Measurements from ENCODE around the gene GH1. TPM values are rescaled to one million over a fixed set of nuclear protein-coding genes. Genes with fewer than 3 reads are reported as not detected.

The GH1 gene
- total RNA-seq, 1 donor from 2014 or later, result not detected

- Histone ChIP-seq H3K9me3 (no peaks in the 10 kb centered on the region), H3K27ac (no peak overlapping the region), H3K36me3 (no peaks in the 10 kb centered on the region), H3K4me1 (peaks cover 12% of the 10 kb centered on the region), H3K4me3 (no peak overlapping the region), H3K27me3 (ENCODE audit: low read depth) (no peaks in the 10 kb centered on the region)
- DNase-seq (no peak), ATAC-seq (no peak)
- intact Hi-C loops (cut with DNase I), result no loop called here
- TF ChIP-seq CTCF (IDR thresholded peaks at IDR 0.05), result no peak
These were observed 23.8 kb upstream of the GH1 start for GRCh38 chr17:63942309-63942985.

GRCh38 chr17:63941751-63942150 lies 23.1 kb upstream of the GH1 start:
- DNase-seq, result no peak
- TF ChIP-seq CTCF (IDR thresholded peaks at IDR 0.05), result no peak
- no peak for ATAC-seq
- Histone ChIP-seq H3K27me3 (ENCODE audit: low read depth) (no peaks in the 10 kb centered on the region), H3K9me3 (no peaks in the 10 kb centered on the region), H3K4me1 (peaks cover 9% of the 10 kb centered on the region), H3K36me3 (no peaks in the 10 kb centered on the region), H3K27ac (no peak overlapping the region), H3K4me3 (no peak overlapping the region)
- intact Hi-C loops (cut with DNase I), result no loop called here

GRCh38 chr17:63941162-63941561 lies 22.5 kb upstream of the GH1 start:
- Histone ChIP-seq H3K36me3 (no peaks in the 10 kb centered on the region), H3K27me3 (ENCODE audit: low read depth) (no peaks in the 10 kb centered on the region), H3K4me3 (no peak overlapping the region), H3K27ac (no peak overlapping the region), H3K4me1 (peaks cover 3% of the 10 kb centered on the region), H3K9me3 (no peaks in the 10 kb centered on the region)
- ATAC-seq (no peak), DNase-seq (no peak)
- intact Hi-C loops (cut with DNase I), result no loop called here
- TF ChIP-seq CTCF (IDR thresholded peaks at IDR 0.05), result no peak

- Histone ChIP-seq H3K9me3 (no peaks in the 10 kb centered on the region), H3K36me3 (no peaks in the 10 kb centered on the region), H3K4me3 (no peak overlapping the region), H3K27ac (no peak overlapping the region), H3K4me1 (no peaks in the 10 kb centered on the region), H3K27me3 (ENCODE audit: low read depth) (no peaks in the 10 kb centered on the region)
- intact Hi-C loops (cut with DNase I), result no loop called here
- ATAC-seq (no peak), DNase-seq (no peak)
- no peak for TF ChIP-seq CTCF (IDR thresholded peaks at IDR 0.05)
These were observed 21.9 kb upstream of the GH1 start for GRCh38 chr17:63940584-63940983.

GRCh38 chr17:63939884-63940283 lies 21.2 kb upstream of the GH1 start:
- no peaks in the 10 kb centered on the region for H3K4me1 ChIP-seq
- DNase-seq (no peak), ATAC-seq (no peak)
- TF ChIP-seq CTCF (IDR thresholded peaks at IDR 0.05), result no peak
- H3K27me3 ChIP-seq (ENCODE audit: low read depth), result no peaks in the 10 kb centered on the region
- H3K9me3 ChIP-seq, result no peaks in the 10 kb centered on the region
- H3K27ac ChIP-seq, result no peak overlapping the region
- H3K4me3 ChIP-seq, result no peak overlapping the region
- intact Hi-C loops (cut with DNase I), result no loop called here
- no peaks in the 10 kb centered on the region for H3K36me3 ChIP-seq

All from lower lobe of right lung (tissue), 2 donors.